ENCODE measurements around the gene AP1G1.
"Not testable (repeated sequence)": the region's sequence is repeated elsewhere in the genome, so short reads cannot be mapped to it uniquely, and the experiment has no call there.

GRCh38 chr16:71817155-71817500 lies 8.5 kb upstream of the AP1G1 start:
- TF ChIP-seq, protein P1, sequence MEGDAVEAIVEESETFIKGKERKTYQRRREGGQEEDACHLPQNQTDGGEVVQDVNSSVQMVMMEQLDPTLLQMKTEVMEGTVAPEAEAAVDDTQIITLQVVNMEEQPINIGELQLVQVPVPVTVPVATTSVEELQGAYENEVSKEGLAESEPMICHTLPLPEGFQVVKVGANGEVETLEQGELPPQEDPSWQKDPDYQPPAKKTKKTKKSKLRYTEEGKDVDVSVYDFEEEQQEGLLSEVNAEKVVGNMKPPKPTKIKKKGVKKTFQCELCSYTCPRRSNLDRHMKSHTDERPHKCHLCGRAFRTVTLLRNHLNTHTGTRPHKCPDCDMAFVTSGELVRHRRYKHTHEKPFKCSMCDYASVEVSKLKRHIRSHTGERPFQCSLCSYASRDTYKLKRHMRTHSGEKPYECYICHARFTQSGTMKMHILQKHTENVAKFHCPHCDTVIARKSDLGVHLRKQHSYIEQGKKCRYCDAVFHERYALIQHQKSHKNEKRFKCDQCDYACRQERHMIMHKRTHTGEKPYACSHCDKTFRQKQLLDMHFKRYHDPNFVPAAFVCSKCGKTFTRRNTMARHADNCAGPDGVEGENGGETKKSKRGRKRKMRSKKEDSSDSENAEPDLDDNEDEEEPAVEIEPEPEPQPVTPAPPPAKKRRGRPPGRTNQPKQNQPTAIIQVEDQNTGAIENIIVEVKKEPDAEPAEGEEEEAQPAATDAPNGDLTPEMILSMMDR (IDR thresholded peaks at IDR 0.05) = not testable (repeated sequence)
- TF ChIP-seq POLR2A (IDR thresholded peaks at IDR 0.05) = not testable (repeated sequence)

Measured in right lobe of liver (tissue), 4 donors.